Fibroblast of the aortic adventitia (primary cell): Measurements from ENCODE around the gene STEAP4. TPM values are rescaled to one million over a fixed set of nuclear protein-coding genes. Genes with fewer than 3 reads are reported as not detected.
A peak's percentile ranks its signal among the peaks of the same experiment; 100 is the strongest.

Source experiments
- DNase-seq: peaks from one replicate; pipeline ENCODE4 v3.0.0-alpha.2; 2010; ENCODE audit warnings: low read depth
- H3K4me3 ChIP-seq: 2 replicates; pipeline ENCODE4 v1.5.1; 2011; ENCODE audit warnings: low read depth, mild to moderate bottlenecking, control low read depth, low read length, moderate library complexity
- total RNA-seq: library from RNA; depleted of rRNA; stranded (reverse); fragments of >200 nt; gene quantifications from 2 replicates; pipeline ENCODE4 v1.2.3, GENCODE V29; 2012; ENCODE audit warnings: low replicate concordance
- TF ChIP-seq, protein P1 (sequence below): IDR thresholded peaks from 2 replicates; pipeline ENCODE4 v1.5.1; 2011; ENCODE audit warnings: mild to moderate bottlenecking, low read length, control low read depth, inconsistent platforms; ENCODE audit not compliant: insufficient read depth

The STEAP4 gene
- total RNA-seq, result 1.8 and 2.1 TPM in 2 replicates

DNA sequence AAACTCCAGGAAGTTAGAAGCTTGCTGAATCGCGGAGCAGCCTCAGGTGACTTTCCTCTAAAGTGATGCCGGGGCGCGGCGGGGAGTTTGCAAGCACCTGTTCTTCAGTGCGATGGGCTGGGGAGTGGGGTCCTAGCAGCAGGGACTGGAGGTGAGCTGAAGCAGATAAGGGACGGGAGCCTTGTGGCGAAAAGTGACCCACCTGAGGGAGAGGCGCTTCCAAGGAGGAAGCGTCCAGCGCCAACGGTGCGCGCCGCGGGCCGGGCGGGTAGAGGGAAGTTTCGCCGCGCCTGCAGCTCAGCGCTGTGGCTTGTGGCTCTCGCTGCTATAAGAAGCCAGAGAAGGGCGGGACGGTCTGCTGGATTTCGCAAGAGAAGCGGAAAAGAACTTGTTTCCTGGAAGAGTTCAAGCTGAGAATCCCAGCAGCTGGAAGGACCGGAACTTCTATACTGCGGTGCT is at the start of gene STEAP4:
Gene STEAP4 (minus strand): TSS at position 305 of the 459 bp plus-strand sequence. CDS start 22,625 bp downstream, outside the sequence.
- H3K4me3 ChIP-seq, result peak within 1 kb of the TSS; percentile 41
- TF ChIP-seq, protein P1, sequence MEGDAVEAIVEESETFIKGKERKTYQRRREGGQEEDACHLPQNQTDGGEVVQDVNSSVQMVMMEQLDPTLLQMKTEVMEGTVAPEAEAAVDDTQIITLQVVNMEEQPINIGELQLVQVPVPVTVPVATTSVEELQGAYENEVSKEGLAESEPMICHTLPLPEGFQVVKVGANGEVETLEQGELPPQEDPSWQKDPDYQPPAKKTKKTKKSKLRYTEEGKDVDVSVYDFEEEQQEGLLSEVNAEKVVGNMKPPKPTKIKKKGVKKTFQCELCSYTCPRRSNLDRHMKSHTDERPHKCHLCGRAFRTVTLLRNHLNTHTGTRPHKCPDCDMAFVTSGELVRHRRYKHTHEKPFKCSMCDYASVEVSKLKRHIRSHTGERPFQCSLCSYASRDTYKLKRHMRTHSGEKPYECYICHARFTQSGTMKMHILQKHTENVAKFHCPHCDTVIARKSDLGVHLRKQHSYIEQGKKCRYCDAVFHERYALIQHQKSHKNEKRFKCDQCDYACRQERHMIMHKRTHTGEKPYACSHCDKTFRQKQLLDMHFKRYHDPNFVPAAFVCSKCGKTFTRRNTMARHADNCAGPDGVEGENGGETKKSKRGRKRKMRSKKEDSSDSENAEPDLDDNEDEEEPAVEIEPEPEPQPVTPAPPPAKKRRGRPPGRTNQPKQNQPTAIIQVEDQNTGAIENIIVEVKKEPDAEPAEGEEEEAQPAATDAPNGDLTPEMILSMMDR, result no peak
- DNase-seq, result peak; percentile 71

DNA sequence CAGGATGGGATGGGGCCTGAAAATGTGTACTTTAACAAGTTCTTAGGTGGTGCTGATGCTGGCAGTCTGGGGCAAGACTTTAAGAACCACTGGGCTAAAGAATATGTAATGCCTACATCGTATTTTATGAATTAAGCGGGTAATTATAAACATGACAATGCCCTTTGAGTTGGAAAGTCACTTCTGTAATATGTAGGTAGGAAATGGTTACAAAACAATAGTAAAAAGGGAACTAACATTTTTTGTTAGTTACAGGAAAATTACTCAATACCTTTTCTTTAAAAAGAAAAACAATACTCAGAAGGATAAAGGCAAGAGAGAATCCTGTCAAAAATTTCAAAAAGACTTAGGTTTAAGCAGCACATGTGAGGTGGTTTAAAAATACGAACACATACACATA is 48.3 kb upstream of the STEAP4 start:
- H3K4me3 ChIP-seq, result no peak overlapping the region
- no peak for DNase-seq

DNA sequence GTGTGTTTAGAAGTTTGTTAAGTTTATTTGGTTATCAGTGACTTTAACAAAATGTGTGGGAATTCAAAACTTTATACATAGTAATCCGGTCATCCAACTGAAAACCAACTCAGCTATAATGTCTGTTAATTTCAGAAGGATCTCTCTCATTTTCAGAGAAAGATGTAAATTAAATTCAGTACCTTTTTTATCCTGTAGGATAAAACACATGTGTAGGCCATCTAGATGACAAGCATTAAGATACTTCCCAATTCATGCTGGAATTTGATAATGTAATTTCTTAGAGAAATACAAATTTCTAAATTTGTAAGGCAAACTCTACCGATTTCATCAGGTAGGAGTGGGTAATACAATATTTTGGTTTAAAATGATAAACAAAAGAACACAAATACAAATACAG is 43.4 kb upstream of the STEAP4 start:
- TF ChIP-seq, protein P1, result no peak
- DNase-seq, result no peak
- no peak overlapping the region for H3K4me3 ChIP-seq

More for the DNA sequence above, 48.3 kb upstream of the STEAP4 start:
- TF ChIP-seq, protein P1, result no peak

DNA sequence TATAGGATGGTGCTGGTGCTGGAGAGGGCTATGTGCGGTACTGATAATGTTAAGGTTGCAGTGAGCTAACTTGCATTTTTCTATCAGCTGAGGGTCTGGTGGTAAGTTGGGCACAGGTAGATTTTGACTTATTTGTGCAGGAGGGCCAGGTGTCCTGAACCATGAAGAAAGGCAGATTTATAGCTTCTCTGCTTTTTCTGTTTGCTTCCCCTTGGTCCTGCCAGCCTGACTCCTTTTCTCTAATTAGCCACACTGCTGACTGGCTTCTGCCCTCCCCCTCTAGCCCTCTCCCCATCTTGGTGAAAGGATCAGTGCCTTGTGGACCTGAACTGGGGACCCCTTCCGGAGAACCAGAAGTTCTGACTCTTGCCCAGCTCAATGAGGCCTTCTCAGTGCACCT is 40.8 kb upstream of the STEAP4 start:
- TF ChIP-seq, protein P1, result no peak
- H3K4me3 ChIP-seq, result no peak overlapping the region
- DNase-seq, result no peak

DNA sequence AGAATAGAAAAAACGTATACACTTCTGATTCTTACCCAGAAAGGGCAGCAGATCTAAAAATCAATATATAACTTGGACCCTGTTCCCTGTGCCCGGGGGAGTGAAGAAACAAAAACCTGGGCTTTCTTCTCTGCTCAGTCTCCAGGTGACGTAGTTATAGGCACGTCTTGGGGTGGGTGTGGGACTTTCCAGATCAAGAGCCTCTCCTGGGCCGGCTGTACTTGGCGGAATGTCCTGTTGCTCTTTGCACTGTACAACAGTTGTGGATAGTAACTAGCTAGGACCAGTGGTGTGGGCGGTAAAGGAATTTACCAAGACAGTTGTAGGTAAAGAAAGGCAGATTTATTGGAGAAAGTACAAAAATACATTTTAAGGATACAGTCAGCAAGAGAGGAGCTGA is 40.4 kb upstream of the STEAP4 start:
- DNase-seq, result no peak
- H3K4me3 ChIP-seq, result no peak overlapping the region
- TF ChIP-seq, protein P1, result no peak

DNA sequence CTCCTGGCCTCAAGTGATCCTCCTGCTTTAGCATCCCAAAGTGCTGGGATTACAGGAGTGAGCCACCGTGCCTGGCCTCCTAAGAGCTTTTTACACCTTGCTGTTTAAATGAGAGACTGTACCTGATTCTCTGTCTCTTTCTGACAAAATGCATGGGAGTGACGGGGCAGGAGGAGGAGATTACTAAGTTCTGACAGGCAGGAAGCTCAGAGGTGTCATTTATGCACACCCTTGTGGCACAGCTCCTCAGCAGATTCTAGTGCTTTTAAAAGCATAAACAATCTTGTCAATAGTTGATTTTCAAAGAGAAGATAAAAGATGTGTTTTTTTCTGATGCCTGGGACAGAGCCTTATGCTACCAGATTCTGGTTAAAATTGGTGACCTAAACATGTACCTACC is 39.7 kb upstream of the STEAP4 start:
- TF ChIP-seq, protein P1, result no peak
- no peak overlapping the region for H3K4me3 ChIP-seq
- DNase-seq, result no peak
